ENCODE measurements around the gene HAPSTR1. TPM values are rescaled to one million over a fixed set of nuclear protein-coding genes. Genes with fewer than 3 reads are reported as not detected.
A peak's percentile ranks its signal among the peaks of the same experiment; 100 is the strongest.

HAPSTR1 gene
- total and polyA plus RNA-seq, 2 of the 4 experiments (the other 2 are of a cell fraction) = 22.2 to 56.5 TPM

GRCh38 chr16:9119795-9120194 is 28.4 kb downstream of the HAPSTR1 start:
- ChIA-PET POLR2A (ENCODE audit: unreplicated experiment) (no interaction called here), CTCF (no interaction called here)
- H4K20me1 ChIP-seq (ENCODE audit: insufficient read depth, low read length) = peaks cover 90% of the 10 kb centered on the region
- H2BK5ac ChIP-seq (ENCODE audit: low read depth, low read length, poor library complexity, severe bottlenecking) = no peak overlapping the region
- peaks cover 7% of the 10 kb centered on the region for H3K4me1 ChIP-seq (ENCODE audit: control insufficient read depth, insufficient read depth, low read length)
- no peak overlapping the region for H2BK120ac ChIP-seq (ENCODE audit: low read depth, low read length)
- no peak overlapping the region for H2AK9ac ChIP-seq (replicated peaks; ENCODE audit: low read depth, low read length, poor library complexity)
- no peak overlapping the region for H3K4me3 ChIP-seq (ENCODE audit: insufficient read depth, low read depth, low read length)
- no peak overlapping the region for H2BK15ac ChIP-seq (ENCODE audit: low read depth, low read length)
- peak; percentile 84 for DNase-seq
- no peak overlapping the region for H3K4me2 ChIP-seq (ENCODE audit: low read depth, low read length)
- no peak overlapping the region for H4K8ac ChIP-seq (ENCODE audit: low read depth in 2 of 2, low read length in 2 of 2)
- H2BK20ac ChIP-seq (ENCODE audit: low read depth, low read length) = no peak overlapping the region
- peaks cover 37% of the 10 kb centered on the region for H3K36me3 ChIP-seq (ENCODE audit: control insufficient read depth, insufficient read depth, low read length)
- no peak overlapping the region for H2AK5ac ChIP-seq (ENCODE audit: low read depth, low read length)
- H4K91ac ChIP-seq (ENCODE audit: insufficient read depth, low read depth, low read length) = no peak overlapping the region
- H3K9ac ChIP-seq (ENCODE audit: low read depth, low read length) = no peak overlapping the region
- no peak overlapping the region for H3K27ac ChIP-seq (ENCODE audit: insufficient read depth, low read length)
- no TSS peak for BruUV-seq (replicated peaks)
- H3K14ac ChIP-seq (replicated peaks; ENCODE audit: low read depth, low read length) = no peak overlapping the region
- WGBS, 2 experiments (ENCODE audit: extremely low coverage in 2 of 2, insufficient read length in 1 of 2) = no CpG with 5 or more reads among the region's 3 CpGs
- intact Hi-C loops (cut with micrococcal nuclease) = no loop called here
- H3K79me1 ChIP-seq (ENCODE audit: low read depth in 1 of 2, low read length in 2 of 2) = peaks cover 48 to 85% of the 10 kb centered on the region in 2 experiments
- peak; percentile 22 for ATAC-seq (ENCODE audit: low read depth)
- TF ChIP-seq FOS (IDR thresholded peaks at IDR 0.05; ENCODE audit: low read depth, low read length) (no peak), MAFK (IDR thresholded peaks at IDR 0.05; ENCODE audit: low read depth, low read length) (peak; percentile 60), CTCF (conservative IDR thresholded peaks at IDR 0.05; ENCODE audit: low read depth, low read length) (peak; percentile 12; the same call in 1 of the 2 replicates), RAD21 (IDR thresholded peaks at IDR 0.05; ENCODE audit: low read length) (peak; percentile 24; the same call in 1 of the 2 replicates), MAZ (IDR thresholded peaks at IDR 0.05; ENCODE audit: borderline replicate concordance, low read depth, low read length) (no peak), CEBPB (IDR thresholded peaks at IDR 0.05; ENCODE audit: low read depth, low read length) (peak; percentile 70)
- H3K18ac ChIP-seq (ENCODE audit: low read depth, low read length) = no peak overlapping the region
- no peak overlapping the region for H4K5ac ChIP-seq (ENCODE audit: low read depth, low read length)
- no peak overlapping the region for H2AFZ ChIP-seq (replicated peaks; ENCODE audit: low read length, poor library complexity)
- H3K4ac ChIP-seq (ENCODE audit: low read depth, low read length) = no peak overlapping the region
- dilution Hi-C loops (cut with HindIII; ENCODE audit: low sequenced_read_pairs, unreplicated experiment) = no loop called here
- no peak overlapping the region for H3K23ac ChIP-seq (ENCODE audit: low read depth, low read length)
- no peaks in the 10 kb centered on the region for H3K27me3 ChIP-seq (ENCODE audit: control insufficient read depth, insufficient read depth, low read length)
- H3K9me3 ChIP-seq (ENCODE audit: control insufficient read depth, insufficient read depth, low read length) = no peaks in the 10 kb centered on the region
- H3K9me1 ChIP-seq (ENCODE audit: insufficient read depth, low read length) = peaks cover 20% of the 10 kb centered on the region
- H3K56ac ChIP-seq (ENCODE audit: extremely low read depth, insufficient read depth, low read length) = no peak overlapping the region
- in situ Hi-C loops (cut with MboI; ENCODE audit: low sequenced_read_pairs) = loop anchor here (25.0 kb wide), 1 partner anchor 1818 kb away; the partner anchor contains the start of genes CLEC16A and DEXI

All from IMR-90 (cell line).